Effector CD4-positive, alpha-beta T cell (primary cell): ENCODE data around the gene HIF1AN.
"Not testable (repeated sequence)": the region's sequence is repeated elsewhere in the genome, so short reads cannot be mapped to it uniquely, and the experiment has no call there.

Experiments used
- DNase-seq: peaks from one replicate; pipeline ENCODE4 v3.0.0-alpha.2; 2020

The HIF1AN gene

GRCh38 chr10:100567826-100568225, 32.1 kb downstream of the HIF1AN start:
- no peak for DNase-seq

DNA sequence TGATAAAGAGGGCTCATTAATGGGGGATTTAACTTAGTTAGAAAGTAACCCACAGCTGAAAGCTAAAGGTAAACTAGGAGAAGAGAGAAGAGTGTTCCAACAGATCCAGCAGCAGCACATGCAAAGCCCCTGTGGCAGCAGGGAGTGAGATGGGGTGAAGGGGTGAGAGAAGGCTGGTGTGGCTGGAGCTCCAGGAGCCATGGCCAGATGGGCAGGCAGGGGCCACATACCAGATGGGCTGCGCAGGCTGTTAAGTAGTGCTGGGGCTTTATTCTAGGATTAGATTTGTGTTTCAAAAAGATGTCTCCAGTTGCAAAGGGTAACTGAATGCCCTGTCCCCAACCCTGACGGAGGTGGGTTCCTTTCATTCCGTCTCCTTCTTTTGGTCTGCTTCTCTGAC, 33.2 kb downstream of the HIF1AN start:
- DNase-seq = no peak

GRCh38 chr10:100569687-100570481, 34.1 kb downstream of the HIF1AN start:
- no peak for DNase-seq

DNA sequence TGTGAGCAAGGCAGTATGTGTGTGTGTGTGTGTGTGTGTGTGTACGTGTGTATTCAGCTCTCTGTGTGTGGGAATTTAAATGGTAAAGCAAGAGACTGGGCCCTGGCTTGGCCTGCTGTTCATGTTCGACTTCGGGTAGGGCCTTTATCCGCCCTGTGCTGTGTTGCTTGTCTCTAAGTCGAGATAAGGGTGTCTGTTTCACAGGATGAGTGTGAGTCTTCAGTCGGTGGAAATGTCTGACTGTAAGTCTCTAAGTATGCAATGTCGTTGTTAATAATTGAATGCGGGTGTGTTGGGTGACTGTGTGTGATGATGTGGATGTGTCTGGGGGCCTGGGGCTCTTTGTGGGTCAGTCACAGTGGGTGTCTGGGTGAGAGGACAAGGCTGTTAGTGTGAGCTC, 34.8 kb downstream of the HIF1AN start:
- no peak for DNase-seq

- no peak for DNase-seq
Measured at GRCh38 chr10:100571084-100571856, 35.5 kb downstream of the HIF1AN start.

DNA sequence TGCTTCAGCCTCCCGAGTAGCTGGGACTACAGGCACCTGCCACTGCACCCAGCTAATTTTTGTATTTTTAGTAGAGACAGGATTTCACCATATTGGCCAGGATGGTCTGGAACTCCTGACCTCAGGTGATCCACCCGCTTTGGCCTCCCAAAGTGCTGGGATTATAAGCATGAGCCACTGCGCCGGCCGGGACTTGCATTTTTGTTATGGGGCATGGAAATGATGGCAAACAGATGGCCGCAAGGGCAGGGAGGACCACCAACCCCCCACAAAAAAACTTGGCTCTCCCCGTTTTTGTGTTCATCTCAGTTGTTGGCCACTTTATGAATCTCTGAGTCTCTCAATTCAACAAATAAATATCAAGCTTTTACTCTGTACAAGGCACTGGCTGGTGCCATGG, 39.4 kb downstream of the HIF1AN start:
- DNase-seq = not testable (repeated sequence)

- no peak for DNase-seq
Measured at GRCh38 chr10:100575585-100576281, 40.0 kb downstream of the HIF1AN start.

DNA sequence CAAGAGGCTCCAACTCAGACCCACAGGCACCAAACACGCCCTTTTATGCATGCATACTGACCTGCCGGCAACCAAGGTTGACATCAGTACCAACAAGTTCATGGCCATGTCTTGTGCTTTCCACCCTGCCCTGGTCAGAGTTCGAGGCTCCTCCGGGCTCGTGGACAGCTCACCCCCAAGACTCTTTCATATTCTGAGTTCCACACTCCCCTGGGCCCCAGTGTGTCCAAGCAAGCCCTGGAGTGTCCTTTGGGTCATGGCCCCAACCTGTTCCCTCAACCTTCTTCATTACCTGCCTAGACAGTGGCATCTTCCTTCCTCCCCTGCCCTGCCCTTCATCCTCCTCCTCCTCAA, 40.5 kb downstream of the HIF1AN start:
- DNase-seq = no peak

GRCh38 chr10:100579261-100580090, 43.7 kb downstream of the HIF1AN start:
- DNase-seq = no peak

- DNase-seq = no peak
Measured at GRCh38 chr10:100586959-100587358, 51.2 kb downstream of the HIF1AN start.

GRCh38 chr10:100598166-100598565, 62.4 kb downstream of the HIF1AN start:
- no peak for DNase-seq

GRCh38 chr10:100600218-100600617, 64.5 kb downstream of the HIF1AN start:
- DNase-seq = no peak

- DNase-seq = no peak
Measured at GRCh38 chr10:100607439-100607838, 71.7 kb downstream of the HIF1AN start.
